Measurements from ENCODE around the gene KANK4.

Gene KANK4

DNA sequence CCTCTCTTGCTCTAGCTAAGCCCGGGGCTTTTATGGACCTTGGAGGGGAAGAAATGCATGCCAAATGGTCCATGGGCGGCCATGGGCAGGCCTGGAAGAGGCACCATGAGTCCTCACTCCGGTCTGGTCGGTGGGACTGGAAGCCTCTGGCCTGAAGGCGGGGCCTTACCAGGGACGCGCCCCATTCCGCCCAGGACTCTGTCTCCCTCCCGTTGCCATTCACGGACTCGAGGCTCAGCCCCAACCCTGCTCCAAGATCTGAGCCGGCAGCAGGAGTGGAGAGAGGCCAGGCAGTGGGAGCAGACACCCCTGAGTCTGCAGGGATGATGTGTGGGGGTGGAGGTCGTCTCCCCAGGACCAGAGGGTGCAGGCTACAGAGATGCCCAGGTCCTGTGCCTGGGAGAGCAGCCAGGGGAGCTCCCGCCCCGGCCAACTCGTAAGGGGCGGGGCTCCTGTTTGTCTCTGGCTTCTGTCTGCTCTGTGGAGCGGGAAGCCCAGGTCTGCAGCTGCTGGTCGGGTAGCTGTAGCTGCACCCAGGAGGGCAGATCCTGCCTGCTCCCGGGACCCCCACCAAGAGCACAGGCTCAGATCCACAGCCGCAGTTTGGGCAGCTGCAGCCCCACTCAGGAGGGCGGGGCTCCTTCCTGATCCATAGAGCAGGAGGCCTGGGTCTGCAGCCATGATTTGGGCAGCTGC is 8.3 kb upstream of the KANK4 start:
- Mint-ChIP-seq H3K4me1 (ENCODE audit: low read depth in 2 of 2) (no peaks in the 10 kb centered on the region), H3K36me3 (ENCODE audit: insufficient read depth) (peaks cover 3% of the 10 kb centered on the region), H3K27ac (no peak overlapping the region), H3K4me3 (no peak overlapping the region), H3K27me3 (peaks cover 21 to 29% of the 10 kb centered on the region in 2 donors), H3K9me3 (no peaks in the 10 kb centered on the region)
- DNase-seq = no peak
- no peak for ATAC-seq (replicated peaks)

DNA sequence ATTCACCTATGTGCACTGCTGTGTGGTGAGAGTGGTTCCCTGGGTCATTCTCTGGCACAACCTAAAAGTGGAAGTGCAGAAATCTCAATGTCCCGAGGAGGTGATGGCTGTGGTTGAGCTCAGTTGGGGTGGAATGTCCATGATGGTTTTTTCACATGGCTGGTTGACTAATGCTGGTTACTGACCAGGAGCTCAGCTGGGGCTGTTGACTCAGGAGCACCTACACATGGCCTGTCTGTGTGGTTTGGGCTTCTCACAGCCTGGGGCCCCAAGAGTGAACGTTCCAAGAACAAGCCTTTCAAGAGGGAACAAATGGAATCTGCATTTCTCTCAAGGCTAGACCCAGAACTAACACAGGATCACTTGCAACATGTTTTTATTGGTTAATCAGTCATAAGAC is 6.4 kb upstream of the KANK4 start:
- DNase-seq (no peak), ATAC-seq (replicated peaks) (no peak)
- H3K4me3 Mint-ChIP-seq = no peak overlapping the region
- H3K36me3 Mint-ChIP-seq (ENCODE audit: insufficient read depth) = peaks cover 3% of the 10 kb centered on the region
- no peak overlapping the region for H3K27ac Mint-ChIP-seq
- no peaks in the 10 kb centered on the region for H3K9me3 Mint-ChIP-seq
- H3K4me1 Mint-ChIP-seq (ENCODE audit: low read depth in 2 of 2) = peaks cover 0 to 2% of the 10 kb centered on the region in 2 donors
- H3K27me3 Mint-ChIP-seq = peaks cover 27 to 46% of the 10 kb centered on the region in 2 donors

DNA sequence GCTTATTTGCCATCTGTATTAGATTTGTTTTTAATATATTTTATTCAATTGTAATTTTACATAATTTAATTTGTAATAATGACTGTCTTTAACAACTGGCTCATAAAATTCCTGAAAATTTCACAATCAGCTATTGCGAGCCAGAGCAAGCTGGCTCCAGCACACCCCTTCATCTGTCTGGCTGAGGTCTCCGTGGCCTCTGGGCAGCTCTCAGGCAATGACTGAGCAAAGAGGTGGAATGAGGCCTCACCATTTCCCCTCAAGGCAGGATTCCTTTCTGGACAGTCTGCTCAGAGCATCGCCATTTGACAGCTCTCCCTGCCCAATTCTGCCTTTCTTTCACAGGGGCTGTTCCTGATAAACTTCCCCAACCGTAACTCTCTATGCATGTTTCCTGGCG is 5.8 kb upstream of the KANK4 start:
- peaks cover 0 to 2% of the 10 kb centered on the region in 2 donors for H3K4me1 Mint-ChIP-seq (ENCODE audit: low read depth in 2 of 2)
- no peak overlapping the region for H3K4me3 Mint-ChIP-seq

DNA sequence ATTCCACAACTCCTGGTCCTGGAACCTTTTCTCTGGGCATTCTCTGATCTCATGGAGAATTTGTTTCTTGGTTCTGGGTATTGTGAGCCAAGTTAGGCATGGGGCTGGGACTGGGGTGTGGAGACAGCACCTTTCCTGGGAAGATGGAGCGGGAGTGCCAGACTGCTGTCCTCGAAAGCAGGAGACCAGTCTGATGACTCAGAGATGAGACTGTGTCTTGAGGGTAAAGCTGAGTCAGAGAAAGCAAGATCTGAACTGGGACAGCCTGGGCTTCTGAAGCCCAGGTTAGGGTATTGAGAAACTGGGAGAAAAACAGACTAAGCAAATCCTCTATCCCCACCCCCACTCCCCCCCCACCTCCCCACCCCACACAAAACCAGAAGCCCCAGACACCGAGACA is 2.2 kb upstream of the KANK4 start:
- H3K4me1 Mint-ChIP-seq (ENCODE audit: low read depth in 2 of 2) = peaks cover 0 to 2% of the 10 kb centered on the region in 2 donors
- H3K27me3 Mint-ChIP-seq = peaks cover 49 to 65% of the 10 kb centered on the region in 2 donors
- DNase-seq (no peak), ATAC-seq (replicated peaks) (no peak)
- H3K4me3 Mint-ChIP-seq = no peak overlapping the region
- H3K27ac Mint-ChIP-seq = no peak overlapping the region
- H3K9me3 Mint-ChIP-seq = no peaks in the 10 kb centered on the region
- H3K36me3 Mint-ChIP-seq (ENCODE audit: insufficient read depth) = peaks cover 3% of the 10 kb centered on the region

More for the DNA sequence above, 5.8 kb upstream of the KANK4 start:
- DNase-seq (no peak), ATAC-seq (replicated peaks) (no peak)
- Mint-ChIP-seq H3K9me3 (no peaks in the 10 kb centered on the region), H3K36me3 (ENCODE audit: insufficient read depth) (peaks cover 3% of the 10 kb centered on the region), H3K27ac (no peak overlapping the region), H3K27me3 (peaks cover 33 to 46% of the 10 kb centered on the region in 2 donors)

DNA sequence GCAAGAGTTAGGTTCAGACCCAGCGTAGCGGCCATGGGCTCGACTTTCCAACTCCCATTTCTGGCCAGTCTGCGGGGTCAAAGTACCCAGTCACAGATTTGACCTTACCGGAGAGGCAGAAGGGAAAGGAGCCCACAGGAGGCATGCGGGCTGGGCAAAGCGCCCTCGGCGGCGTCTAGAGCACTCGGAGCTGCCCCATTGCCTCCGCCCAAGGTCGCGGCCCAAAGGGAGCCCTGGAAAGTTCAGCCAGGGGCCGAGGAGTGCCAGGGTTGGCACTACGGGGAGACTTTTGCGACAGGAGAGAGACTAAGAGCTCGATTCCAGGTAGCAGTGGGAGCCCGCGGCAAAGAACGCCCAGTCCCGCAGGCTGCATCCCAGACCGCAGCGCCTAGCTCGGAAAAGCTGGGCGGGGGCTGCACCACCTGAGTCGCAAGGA is 896 bp downstream of the KANK4 start:
- Mint-ChIP-seq H3K9me3 (no peaks in the 10 kb centered on the region), H3K27me3 (peaks cover 57 to 80% of the 10 kb centered on the region in 2 donors), H3K4me1 (ENCODE audit: low read depth in 2 of 2) (peaks cover 0 to 2% of the 10 kb centered on the region in 2 donors), H3K4me3 (no peak overlapping the region), H3K36me3 (ENCODE audit: insufficient read depth) (no peaks in the 10 kb centered on the region), H3K27ac (no peak overlapping the region)
- DNase-seq = no peak
- ATAC-seq (replicated peaks) = no peak

DNA sequence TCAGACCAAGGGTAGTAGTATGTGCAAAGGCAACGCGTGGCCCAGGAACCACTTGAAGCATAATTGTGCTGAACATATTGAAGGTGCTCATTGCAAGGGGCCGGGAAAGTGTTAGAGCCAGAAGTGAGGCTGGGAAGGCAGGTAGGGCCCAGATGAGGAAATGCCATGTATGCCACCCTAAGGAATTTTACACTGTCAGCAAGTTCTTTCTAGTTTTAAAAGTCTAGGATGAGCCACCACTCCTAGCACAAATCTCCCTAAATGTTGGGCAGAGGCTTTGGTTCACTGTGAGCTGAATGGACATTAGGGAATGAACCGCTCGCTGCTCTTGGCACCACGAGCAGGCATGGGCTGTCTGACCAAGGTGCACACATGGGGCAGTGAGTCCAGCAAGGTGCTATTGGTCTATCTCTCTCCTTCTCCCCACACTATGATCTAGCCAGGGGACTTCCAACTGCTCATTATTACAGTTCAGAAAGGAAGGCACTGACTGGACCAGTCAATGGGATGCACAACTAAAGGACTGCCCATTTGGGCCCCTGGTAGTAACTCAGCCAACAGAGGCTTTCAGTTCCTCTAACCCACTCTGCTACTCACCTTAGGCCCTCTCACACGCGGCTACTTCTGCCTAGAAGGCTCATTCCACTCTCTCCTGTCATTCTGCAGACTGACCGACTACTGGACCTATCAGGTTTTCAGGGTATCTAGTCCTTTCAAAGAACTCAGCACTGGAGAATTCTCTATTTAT is 2.0 kb downstream of the KANK4 start:
- no peaks in the 10 kb centered on the region for H3K36me3 Mint-ChIP-seq (ENCODE audit: insufficient read depth)
- no peak overlapping the region for H3K4me3 Mint-ChIP-seq
- H3K27me3 Mint-ChIP-seq = peaks cover 57 to 76% of the 10 kb centered on the region in 2 donors
- DNase-seq (no peak), ATAC-seq (replicated peaks) (no peak)
- peaks cover 0 to 1% of the 10 kb centered on the region in 2 donors for H3K4me1 Mint-ChIP-seq (ENCODE audit: low read depth in 2 of 2)
- H3K9me3 Mint-ChIP-seq = no peaks in the 10 kb centered on the region
- H3K27ac Mint-ChIP-seq = no peak overlapping the region

DNA sequence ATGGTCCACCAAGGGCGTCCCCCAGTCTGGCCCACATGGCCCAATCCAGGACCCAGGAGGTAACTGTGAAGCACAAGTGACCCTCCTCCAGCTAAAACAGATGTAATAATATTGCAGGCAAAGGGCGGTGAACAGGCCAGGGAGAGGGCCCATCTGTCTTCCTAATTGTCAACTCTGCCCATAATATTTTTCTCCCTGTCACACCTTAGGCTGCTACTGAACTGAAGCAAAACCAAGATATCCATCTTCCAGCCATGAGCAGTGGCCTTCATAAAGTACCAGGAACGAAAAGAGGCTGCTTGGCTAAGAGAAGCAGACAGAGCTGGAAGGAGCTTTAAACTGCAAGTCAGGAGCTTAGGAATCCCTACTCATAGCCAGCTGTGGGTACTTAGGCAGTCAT is 3.1 kb downstream of the KANK4 start:
- no peak for DNase-seq
- no peaks in the 10 kb centered on the region for H3K36me3 Mint-ChIP-seq (ENCODE audit: insufficient read depth)
- H3K4me1 Mint-ChIP-seq (ENCODE audit: low read depth in 2 of 2) = no peaks in the 10 kb centered on the region
- peaks cover 54 to 73% of the 10 kb centered on the region in 2 donors for H3K27me3 Mint-ChIP-seq
- H3K27ac Mint-ChIP-seq = no peak overlapping the region
- no peaks in the 10 kb centered on the region for H3K9me3 Mint-ChIP-seq
- ATAC-seq (replicated peaks) = no peak
- no peak overlapping the region for H3K4me3 Mint-ChIP-seq

DNA sequence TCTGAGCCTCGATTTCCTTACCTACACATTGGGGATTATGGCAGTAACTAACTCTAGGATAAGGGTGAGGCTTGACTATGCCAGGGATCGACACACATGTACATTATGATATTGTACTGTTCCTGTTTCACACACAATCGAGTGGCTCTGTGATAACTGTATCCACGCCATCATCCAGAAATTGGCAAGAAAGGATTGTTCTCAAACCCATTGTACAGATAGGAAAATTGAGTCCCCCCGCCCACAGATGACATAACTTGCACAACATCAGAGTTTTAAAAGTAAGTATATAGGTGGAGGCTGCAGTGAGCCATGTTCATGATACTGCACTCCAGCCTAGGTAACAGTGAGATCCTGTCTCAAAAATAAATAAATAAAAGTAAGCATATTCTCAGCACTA is 3.8 kb downstream of the KANK4 start:
- DNase-seq (no peak), ATAC-seq (replicated peaks) (no peak)
- Mint-ChIP-seq H3K9me3 (no peaks in the 10 kb centered on the region), H3K4me3 (no peak overlapping the region), H3K27ac (no peak overlapping the region), H3K36me3 (ENCODE audit: insufficient read depth) (no peaks in the 10 kb centered on the region), H3K4me1 (ENCODE audit: low read depth in 2 of 2) (no peaks in the 10 kb centered on the region), H3K27me3 (peaks cover 50 to 70% of the 10 kb centered on the region in 2 donors)

DNA sequence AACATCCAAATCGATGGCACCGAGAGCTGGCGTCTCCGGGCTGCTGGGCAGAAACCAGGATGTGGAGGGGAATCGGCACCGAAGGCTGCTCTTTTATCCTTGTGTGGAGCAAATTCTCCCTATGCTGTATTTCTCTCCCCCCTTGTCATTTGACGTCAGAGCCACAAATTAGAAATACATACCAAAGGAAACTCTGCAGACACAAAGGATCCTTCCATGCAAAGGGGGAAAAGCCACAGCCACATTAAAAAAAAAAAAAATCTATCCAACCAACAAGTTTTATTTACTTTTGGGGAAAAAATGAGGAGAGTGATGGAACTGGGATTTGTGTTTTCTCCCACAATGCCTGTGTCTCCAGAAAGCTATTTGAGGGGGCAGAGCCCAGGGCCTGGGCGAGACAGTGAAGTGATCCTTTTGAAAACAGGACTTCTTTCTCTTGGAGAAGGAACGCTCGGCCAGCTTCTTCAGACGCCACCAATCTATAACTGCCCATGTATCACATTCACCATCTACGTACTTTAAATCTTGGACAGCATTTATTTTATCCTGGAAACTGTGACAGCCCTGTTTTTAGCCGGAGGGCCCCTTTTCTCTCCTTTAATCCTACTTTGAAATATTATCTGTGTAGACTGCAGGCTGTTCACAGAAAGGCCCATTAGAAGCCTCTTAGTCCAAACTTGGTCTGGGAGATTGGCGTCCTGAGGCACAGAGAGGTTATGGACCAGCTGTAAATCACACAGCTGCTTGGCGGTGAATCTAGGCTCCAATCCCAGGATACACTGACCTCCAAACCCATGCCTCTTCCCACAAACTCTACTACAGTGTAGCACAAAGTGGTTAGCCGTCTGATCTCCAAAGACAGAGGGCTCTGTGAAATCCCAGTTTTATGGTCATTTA is 4.5 kb downstream of the KANK4 start:
- Mint-ChIP-seq H3K36me3 (ENCODE audit: insufficient read depth) (no peaks in the 10 kb centered on the region), H3K27ac (no peak overlapping the region), H3K4me3 (no peak overlapping the region), H3K4me1 (ENCODE audit: low read depth in 2 of 2) (no peaks in the 10 kb centered on the region), H3K9me3 (no peaks in the 10 kb centered on the region), H3K27me3 (peaks cover 50 to 70% of the 10 kb centered on the region in 2 donors)
- ATAC-seq (replicated peaks) (no peak), DNase-seq (no peak)

DNA sequence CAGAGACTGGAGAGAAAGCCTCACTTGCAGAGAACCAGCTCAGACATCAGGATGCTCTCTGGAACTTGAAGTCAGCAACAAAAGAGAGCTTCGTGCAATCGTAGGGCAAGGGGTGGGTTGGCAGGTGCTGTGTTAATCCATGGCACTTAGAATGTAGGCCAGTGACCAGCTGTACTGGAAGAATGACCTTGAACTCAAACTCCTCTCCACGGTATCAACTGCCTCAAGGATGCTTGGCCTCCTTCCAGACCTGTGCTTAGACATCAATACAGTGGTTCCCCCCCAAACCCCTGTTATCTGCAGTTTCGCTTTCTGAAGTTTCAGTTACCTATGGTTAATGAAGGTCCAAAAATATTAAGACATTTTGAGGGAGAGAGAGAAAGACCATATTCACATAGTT is 6.5 kb downstream of the KANK4 start:
- Mint-ChIP-seq H3K9me3 (no peaks in the 10 kb centered on the region), H3K27ac (no peak overlapping the region), H3K4me1 (ENCODE audit: low read depth in 2 of 2) (no peaks in the 10 kb centered on the region), H3K4me3 (no peak overlapping the region), H3K27me3 (peaks cover 50 to 72% of the 10 kb centered on the region in 2 donors), H3K36me3 (ENCODE audit: insufficient read depth) (no peaks in the 10 kb centered on the region)
- DNase-seq (no peak), ATAC-seq (replicated peaks) (no peak)

DNA sequence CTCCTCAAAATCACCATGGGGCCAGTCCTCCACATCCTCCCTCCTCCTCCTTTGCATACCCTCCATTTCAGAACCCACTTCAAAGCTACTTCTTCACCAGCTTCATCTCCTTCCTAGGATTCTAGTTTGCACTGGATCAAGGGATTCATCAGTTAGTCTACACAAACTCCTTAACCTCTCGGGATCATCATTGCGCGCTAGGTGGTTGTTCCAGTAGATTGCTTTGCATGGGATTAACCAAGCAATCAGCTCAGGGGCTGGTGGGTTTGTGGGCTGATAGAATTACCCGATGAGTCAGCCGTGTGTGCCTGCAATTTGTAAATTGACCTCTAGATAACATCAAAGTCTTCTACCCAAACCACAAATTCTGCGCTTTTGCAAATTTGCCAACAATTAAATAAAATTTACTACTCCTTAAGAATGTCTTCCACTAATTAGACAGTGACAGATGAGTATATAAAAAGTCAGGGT is 7.7 kb downstream of the KANK4 start:
- Mint-ChIP-seq H3K27ac (no peak overlapping the region), H3K27me3 (peaks cover 38 to 63% of the 10 kb centered on the region in 2 donors), H3K4me1 (ENCODE audit: low read depth in 2 of 2) (no peaks in the 10 kb centered on the region), H3K4me3 (no peak overlapping the region), H3K36me3 (ENCODE audit: insufficient read depth) (no peaks in the 10 kb centered on the region), H3K9me3 (no peaks in the 10 kb centered on the region)
- DNase-seq = no peak
- no peak for ATAC-seq (replicated peaks)

DNA sequence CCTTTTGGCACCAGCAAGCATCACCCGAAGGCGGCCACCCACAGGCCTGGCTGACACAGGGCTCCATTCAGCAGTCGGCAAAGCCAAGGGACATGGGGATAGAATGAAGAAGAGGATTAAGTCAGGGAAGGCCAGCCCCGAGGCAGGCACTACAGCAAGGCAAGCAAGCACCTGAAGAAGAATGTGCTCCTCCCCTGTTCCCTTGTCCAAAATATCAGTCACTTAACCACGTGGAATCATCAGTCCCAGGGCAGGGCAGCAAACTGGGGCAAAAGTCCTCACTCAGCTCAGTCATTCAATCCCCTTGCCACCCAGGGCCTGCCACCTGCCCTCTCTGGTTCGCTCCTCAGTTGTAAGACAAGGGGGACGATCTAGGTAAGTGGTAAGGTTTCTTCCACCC is 9.3 kb downstream of the KANK4 start:
- Mint-ChIP-seq H3K9me3 (no peaks in the 10 kb centered on the region), H3K27ac (no peak overlapping the region), H3K36me3 (ENCODE audit: insufficient read depth) (no peaks in the 10 kb centered on the region), H3K27me3 (peaks cover 29 to 47% of the 10 kb centered on the region in 2 donors), H3K4me1 (ENCODE audit: low read depth in 2 of 2) (no peaks in the 10 kb centered on the region), H3K4me3 (no peak overlapping the region)
- ATAC-seq (replicated peaks) (no peak), DNase-seq (no peak)

DNA sequence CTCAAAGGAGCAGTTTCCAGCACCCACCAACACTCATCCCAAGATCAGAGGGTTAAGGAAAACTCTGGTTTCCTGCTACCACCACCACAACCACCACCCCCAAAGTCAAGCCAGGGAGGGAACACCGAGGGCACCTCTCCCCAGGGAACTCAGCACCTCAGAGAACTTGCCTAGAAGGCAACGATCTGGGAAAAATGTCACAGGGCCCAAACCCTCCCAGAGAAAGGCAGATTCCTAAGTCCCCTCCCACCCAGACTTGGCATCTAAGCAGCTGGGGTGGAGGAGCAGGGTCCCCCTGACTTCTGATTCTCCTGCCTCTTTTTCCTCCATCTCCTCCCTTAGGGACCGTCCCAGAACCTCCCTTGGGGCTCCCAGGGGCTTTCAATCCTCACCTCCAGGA is 10.6 kb downstream of the KANK4 start:
- no peaks in the 10 kb centered on the region for H3K36me3 Mint-ChIP-seq (ENCODE audit: insufficient read depth)
- peaks cover 27 to 39% of the 10 kb centered on the region in 2 donors for H3K27me3 Mint-ChIP-seq
- no peak overlapping the region for H3K4me3 Mint-ChIP-seq
- DNase-seq = no peak
- H3K4me1 Mint-ChIP-seq (ENCODE audit: low read depth in 2 of 2) = no peaks in the 10 kb centered on the region
- no peaks in the 10 kb centered on the region for H3K9me3 Mint-ChIP-seq
- H3K27ac Mint-ChIP-seq = no peak overlapping the region
- ATAC-seq (replicated peaks) = no peak
